Endodermal cell (in vitro differentiated cells): Measurements from ENCODE around the gene ENTPD2. TPM values are rescaled to one million over a fixed set of nuclear protein-coding genes. Genes with fewer than 3 reads are reported as not detected.

Source experiments
- DNase-seq: peaks from one replicate; pipeline ENCODE4 v3.0.0-alpha.2; 2017
- H3K27ac ChIP-seq: 2 replicates; pipeline ENCODE4 v1.5.1; 2013; ENCODE audit warnings: mild to moderate bottlenecking, low read depth, low read length, moderate library complexity
- H3K27me3 ChIP-seq: 2 replicates; pipeline ENCODE4 v1.6.1; 2013; ENCODE audit warnings: mild to moderate bottlenecking, low read length, moderate library complexity; ENCODE audit not compliant: insufficient read depth, control insufficient read depth, poor library complexity, severe bottlenecking
- H3K36me3 ChIP-seq: 2 replicates; pipeline ENCODE4 v1.7.0; 2013; ENCODE audit warnings: mild to moderate bottlenecking, low read length, moderate library complexity; ENCODE audit not compliant: control insufficient read depth, insufficient read depth
- H3K4me1 ChIP-seq: one replicate; pipeline ENCODE4 v1.7.0; 2013; ENCODE audit warnings: low read length; ENCODE audit not compliant: control insufficient read depth, insufficient read depth
- H3K4me3 ChIP-seq: 2 replicates; pipeline ENCODE4 v1.5.1; 2013; ENCODE audit warnings: mild to moderate bottlenecking, low read length, moderate library complexity
- H3K9ac ChIP-seq: 2 replicates; pipeline ENCODE4 v1.6.1; 2013; ENCODE audit warnings: mild to moderate bottlenecking, low read length, moderate library complexity; ENCODE audit not compliant: poor library complexity, severe bottlenecking; ENCODE audit errors: extremely low read depth
- H3K9me3 ChIP-seq: 2 replicates; pipeline ENCODE4 v1.6.1; 2013; ENCODE audit warnings: mild to moderate bottlenecking, low read length, moderate library complexity; ENCODE audit not compliant: control insufficient read depth
- H3K27ac Mint-ChIP-seq: 2 replicates; pipeline ENCODE4 v1.8.0; 2020; ENCODE audit warnings: mixed read lengths
- H3K27me3 Mint-ChIP-seq: 2 replicates; pipeline ENCODE4 v1.8.0; 2021; ENCODE audit warnings: mild to moderate bottlenecking, mixed read lengths; ENCODE audit not compliant: insufficient read depth
- H3K36me3 Mint-ChIP-seq: 2 replicates; pipeline ENCODE4 v1.8.0; 2020; ENCODE audit warnings: low read depth, mixed read lengths
- H3K4me1 Mint-ChIP-seq: 2 replicates; pipeline ENCODE4 v1.8.0; 2020; ENCODE audit warnings: mixed read lengths
- H3K4me3 Mint-ChIP-seq: 2 replicates; pipeline ENCODE4 v1.8.0; 2020; ENCODE audit warnings: mild to moderate bottlenecking, moderate library complexity, mixed read lengths
- H3K9me3 Mint-ChIP-seq: 2 replicates; pipeline ENCODE4 v1.8.0; 2020; ENCODE audit warnings: mild to moderate bottlenecking, mixed read lengths
- WGBS, 2 experiments: methylation state at CpG; one replicate each; pipeline versions ENCODE4 v1.1.5 to v1.1.7; 2013; ENCODE audit warnings: missing lambda C conversion rate in 2 of 2, mixed read lengths in 1 of 2; ENCODE audit not compliant: insufficient coverage in 1 of 2, insufficient read length in 1 of 2; 5-methylcytosine and 5-hydroxymethylcytosine counted together
- total RNA-seq, 2 donors: library from RNA; stranded (reverse); fragmentation: NEBNext Ultra II Directional in 1 of 2; extraction: Animal tissue kit (Norgen Biotek cat#: 25700) in 1 of 2; gene quantifications; 2 replicates in 1 of 2; 3 replicates in 1 of 2; pipeline ENCODE4 v1.2.1, GENCODE V29; 2021
- TF ChIP-seq, protein P1 (sequence below): fragments of 200-600 bp; sonication (generic); conservative IDR thresholded peaks from 2 replicates; pipeline ENCODE4 v1.5.0; 2021; ENCODE audit warnings: antibody characterized with exemption, mild to moderate bottlenecking

The ENTPD2 gene
- total RNA-seq, 2 donors from 2014 or later = 1.2 to 2.4 TPM

- no peak overlapping the region for H3K27ac Mint-ChIP-seq
- H3K4me1 Mint-ChIP-seq = peaks cover 4% of the 10 kb centered on the region
- no peak overlapping the region for H3K9ac ChIP-seq
- H3K36me3 ChIP-seq = no peaks in the 10 kb centered on the region
- H3K27me3 Mint-ChIP-seq = peaks cover 44% of the 10 kb centered on the region
- H3K4me3 Mint-ChIP-seq = no peak overlapping the region
- H3K27ac ChIP-seq = no peak overlapping the region
- no peaks in the 10 kb centered on the region for H3K36me3 Mint-ChIP-seq
- H3K4me3 ChIP-seq = no peak overlapping the region
- TF ChIP-seq, protein P1, sequence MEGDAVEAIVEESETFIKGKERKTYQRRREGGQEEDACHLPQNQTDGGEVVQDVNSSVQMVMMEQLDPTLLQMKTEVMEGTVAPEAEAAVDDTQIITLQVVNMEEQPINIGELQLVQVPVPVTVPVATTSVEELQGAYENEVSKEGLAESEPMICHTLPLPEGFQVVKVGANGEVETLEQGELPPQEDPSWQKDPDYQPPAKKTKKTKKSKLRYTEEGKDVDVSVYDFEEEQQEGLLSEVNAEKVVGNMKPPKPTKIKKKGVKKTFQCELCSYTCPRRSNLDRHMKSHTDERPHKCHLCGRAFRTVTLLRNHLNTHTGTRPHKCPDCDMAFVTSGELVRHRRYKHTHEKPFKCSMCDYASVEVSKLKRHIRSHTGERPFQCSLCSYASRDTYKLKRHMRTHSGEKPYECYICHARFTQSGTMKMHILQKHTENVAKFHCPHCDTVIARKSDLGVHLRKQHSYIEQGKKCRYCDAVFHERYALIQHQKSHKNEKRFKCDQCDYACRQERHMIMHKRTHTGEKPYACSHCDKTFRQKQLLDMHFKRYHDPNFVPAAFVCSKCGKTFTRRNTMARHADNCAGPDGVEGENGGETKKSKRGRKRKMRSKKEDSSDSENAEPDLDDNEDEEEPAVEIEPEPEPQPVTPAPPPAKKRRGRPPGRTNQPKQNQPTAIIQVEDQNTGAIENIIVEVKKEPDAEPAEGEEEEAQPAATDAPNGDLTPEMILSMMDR = no peak
- no peaks in the 10 kb centered on the region for H3K4me1 ChIP-seq
- 87 to 95% methylated on average over 6 to 11 of the region's 12 CpGs for WGBS, 2 experiments
- H3K9me3 ChIP-seq = no peaks in the 10 kb centered on the region
- H3K9me3 Mint-ChIP-seq = no peaks in the 10 kb centered on the region
- DNase-seq = no peak
- peaks cover 37% of the 10 kb centered on the region for H3K27me3 ChIP-seq
These were observed 21.5 kb upstream of the ENTPD2 start for GRCh38 chr9:137075275-137075775.

- no peak for DNase-seq
- no peaks in the 10 kb centered on the region for H3K9me3 Mint-ChIP-seq
- Histone ChIP-seq H3K9me3 (no peaks in the 10 kb centered on the region), H3K27me3 (peaks cover 33% of the 10 kb centered on the region), H3K36me3 (no peaks in the 10 kb centered on the region), H3K4me3 (no peak overlapping the region), H3K4me1 (no peaks in the 10 kb centered on the region), H3K27ac (no peak overlapping the region), H3K9ac (no peak overlapping the region)
- 82 to 87% methylated on average over 12 of the region's 12 CpGs for WGBS, 2 experiments
- H3K4me1 Mint-ChIP-seq = peaks cover 4% of the 10 kb centered on the region
- peaks cover 42% of the 10 kb centered on the region for H3K27me3 Mint-ChIP-seq
- no peaks in the 10 kb centered on the region for H3K36me3 Mint-ChIP-seq
- no peak overlapping the region for H3K27ac Mint-ChIP-seq
- H3K4me3 Mint-ChIP-seq = no peak overlapping the region
- TF ChIP-seq, protein P1 = no peak
These were observed 20.9 kb upstream of the ENTPD2 start for GRCh38 chr9:137074657-137075274.

GRCh38 chr9:137073992-137074399 is 20.1 kb upstream of the ENTPD2 start:
- 93% methylated on average over 8 of the region's 8 CpGs for WGBS, 2 experiments
- H3K36me3 ChIP-seq = no peaks in the 10 kb centered on the region
- H3K4me3 Mint-ChIP-seq = no peak overlapping the region
- H3K4me3 ChIP-seq = no peak overlapping the region
- H3K9ac ChIP-seq = no peak overlapping the region
- peaks cover 38% of the 10 kb centered on the region for H3K27me3 Mint-ChIP-seq
- TF ChIP-seq, protein P1 = no peak
- no peaks in the 10 kb centered on the region for H3K36me3 Mint-ChIP-seq
- no peaks in the 10 kb centered on the region for H3K9me3 Mint-ChIP-seq
- no peaks in the 10 kb centered on the region for H3K4me1 ChIP-seq
- no peak overlapping the region for H3K27ac Mint-ChIP-seq
- no peak overlapping the region for H3K27ac ChIP-seq
- DNase-seq = no peak
- H3K9me3 ChIP-seq = no peaks in the 10 kb centered on the region
- H3K4me1 Mint-ChIP-seq = peaks cover 4% of the 10 kb centered on the region
- peaks cover 25% of the 10 kb centered on the region for H3K27me3 ChIP-seq
